Measurements from ENCODE around the gene OVOL3.

GRCh38 chr19:36101550-36102327, 9.2 kb upstream of the OVOL3 start:
- no peak for TF ChIP-seq CTCF (IDR thresholded peaks at IDR 0.05)
- TF ChIP-seq POLR2A (IDR thresholded peaks at IDR 0.05): no peak
